WTC11 (cell line): Measurements from ENCODE around the gene GPATCH11. TPM values are rescaled to one million over a fixed set of nuclear protein-coding genes. Genes with fewer than 3 reads are reported as not detected.

Experiments
- ATAC-seq: fragments of 200-7000 bp; cut with Tn5 transposase; 2 replicates; pipeline ENCODE4 v1.10.0; 2021; ENCODE audit warnings: mild to moderate bottlenecking, moderate library complexity
- CTCF ChIA-PET: fragments of 300-600 bp; sonication (Branson Sonifier 250); formaldehyde crosslinking; loops from one replicate; lab custom pipeline; 2021; ENCODE audit warnings: antibody characterized with exemption; lab: Charles Lee
- POLR2A ChIA-PET: fragments of 350-600 bp; sonication (Branson Sonifier 250); formaldehyde crosslinking; loops from one replicate; lab custom pipeline; 2021; ENCODE audit warnings: antibody characterized with exemption; lab: Charles Lee
- DNase-seq: peaks from one replicate; pipeline ENCODE4 v3.0.0; 2021; ENCODE audit warnings: low spot score
- H3K27ac Mint-ChIP-seq: 2 replicates; pipeline ENCODE4 v1.8.0; 2021; ENCODE audit warnings: mixed read lengths
- H3K27me3 Mint-ChIP-seq: 2 replicates; pipeline ENCODE4 v1.8.0; 2021; ENCODE audit warnings: low read depth, mild to moderate bottlenecking, moderate library complexity, mixed read lengths
- H3K36me3 Mint-ChIP-seq: 2 replicates; pipeline ENCODE4 v1.8.0; 2021; ENCODE audit warnings: mixed read lengths
- H3K4me1 Mint-ChIP-seq: 2 replicates; pipeline ENCODE4 v1.8.0; 2022; ENCODE audit warnings: mixed read lengths
- H3K4me3 Mint-ChIP-seq: 2 replicates; pipeline ENCODE4 v1.8.0; 2021; ENCODE audit warnings: mild to moderate bottlenecking, moderate library complexity, mixed read lengths
- H3K9me3 Mint-ChIP-seq: 2 replicates; pipeline ENCODE4 v1.8.0; 2021; ENCODE audit warnings: mixed read lengths
- CREB1 ChIP-seq: sonication (generic); formaldehyde crosslinking; IDR thresholded peaks from 2 replicates; pipeline ENCODE4 v1.8.0; 2023; ENCODE audit warnings: mild to moderate bottlenecking, missing genetic modification reagents
- ELF4 ChIP-seq: sonication (generic); formaldehyde crosslinking; IDR thresholded peaks from 2 replicates; pipeline ENCODE4 v1.8.1; 2022; ENCODE audit warnings: low read depth, mild to moderate bottlenecking, moderate library complexity, missing genetic modification reagents
- ESRRA ChIP-seq: sonication (generic); formaldehyde crosslinking; IDR thresholded peaks from 2 replicates; pipeline ENCODE4 v1.8.1; 2022; ENCODE audit warnings: mild to moderate bottlenecking, missing genetic modification reagents, borderline replicate concordance
- GRHL2 ChIP-seq: fragments of 250-450 bp; sonication (Bioruptor Pico); IDR thresholded peaks from 2 replicates; pipeline ENCODE4 v1.8.0; 2022; ENCODE audit warnings: mild to moderate bottlenecking, moderate library complexity; ENCODE audit not compliant: insufficient replicate concordance, severe bottlenecking
- GTF2I ChIP-seq: fragments of 250-450 bp; sonication (Bioruptor Pico); conservative IDR thresholded peaks from 2 replicates; pipeline ENCODE4 v1.4.0; 2021; ENCODE audit warnings: mild to moderate bottlenecking
- JAZF1 ChIP-seq: fragments of 250-450 bp; sonication (Bioruptor Pico); IDR thresholded peaks from 2 replicates; pipeline ENCODE4 v1.9.0; 2021; ENCODE audit warnings: moderate library complexity, mild to moderate bottlenecking, inconsistent platforms
- MYBL2 ChIP-seq: sonication (generic); formaldehyde crosslinking; IDR thresholded peaks from 2 replicates; pipeline ENCODE4 v1.8.1; 2023; ENCODE audit warnings: mild to moderate bottlenecking, moderate library complexity, missing genetic modification reagents
- NR2C2 ChIP-seq: sonication (generic); formaldehyde crosslinking; IDR thresholded peaks from 2 replicates; pipeline ENCODE4 v1.8.0; 2022; ENCODE audit warnings: mild to moderate bottlenecking, missing genetic modification reagents
- PRRX2 ChIP-seq: fragments of 250-450 bp; sonication (Bioruptor Pico); IDR thresholded peaks from 2 replicates; pipeline ENCODE4 v1.8.0; 2021; ENCODE audit warnings: mild to moderate bottlenecking
- RELA ChIP-seq: sonication (generic); formaldehyde crosslinking; IDR thresholded peaks from 2 replicates; pipeline ENCODE4 v1.8.1; 2022; ENCODE audit warnings: missing genetic modification reagents, mild to moderate bottlenecking, borderline replicate concordance
- TEAD4 ChIP-seq: sonication (generic); formaldehyde crosslinking; IDR thresholded peaks from 2 replicates; pipeline ENCODE4 v1.8.0; 2022; ENCODE audit warnings: mild to moderate bottlenecking, missing genetic modification reagents
- ZNF121 ChIP-seq: sonication (generic); formaldehyde crosslinking; IDR thresholded peaks from 2 replicates; pipeline ENCODE4 v1.8.0; 2023; ENCODE audit warnings: missing genetic modification reagents
- ZNF423 ChIP-seq: fragments of 250-450 bp; sonication (Bioruptor Pico); IDR thresholded peaks from 2 replicates; pipeline ENCODE4 v2.1.2; 2022; ENCODE audit warnings: mild to moderate bottlenecking, moderate library complexity
- ZNF671 ChIP-seq: fragments of 250-450 bp; sonication (Bioruptor Pico); IDR thresholded peaks from 2 replicates; pipeline ENCODE4 v1.8.0; 2021; ENCODE audit warnings: mild to moderate bottlenecking
- total RNA-seq: library from RNA; stranded (reverse); gene quantifications from 3 replicates; pipeline ENCODE4 v1.2.3, GENCODE V29; 2021
- TF ChIP-seq, protein P1 (sequence below): sonication (generic); formaldehyde crosslinking; IDR thresholded peaks from 2 replicates; pipeline ENCODE4 v1.8.1; 2022; ENCODE audit warnings: low read depth, mild to moderate bottlenecking, moderate library complexity, missing genetic modification reagents, borderline replicate concordance
- TF ChIP-seq, protein P2 (sequence below): sonication (generic); formaldehyde crosslinking; IDR thresholded peaks from 2 replicates; pipeline ENCODE4 v1.8.1; 2023; ENCODE audit warnings: mild to moderate bottlenecking, missing genetic modification reagents, borderline replicate concordance
- TF ChIP-seq, protein P3 (sequence below): sonication (generic); formaldehyde crosslinking; IDR thresholded peaks from 2 replicates; pipeline ENCODE4 v1.8.1; 2022; ENCODE audit warnings: low read depth, missing genetic modification reagents, borderline replicate concordance
- TF ChIP-seq, protein P4 (sequence below): sonication (generic); formaldehyde crosslinking; IDR thresholded peaks from 2 replicates; pipeline ENCODE4 v1.8.0; 2023; ENCODE audit warnings: missing genetic modification reagents, mild to moderate bottlenecking, borderline replicate concordance
- TF ChIP-seq, protein P5 (sequence below): sonication (generic); formaldehyde crosslinking; conservative IDR thresholded peaks from 2 replicates; pipeline ENCODE4 v1.8.1; 2023; ENCODE audit warnings: mild to moderate bottlenecking, low read depth, missing genetic modification reagents, moderate library complexity
- TF ChIP-seq, protein P6 (sequence below): fragments of 200-600 bp; IDR thresholded peaks from 2 replicates; pipeline ENCODE4 v1.8.0; 2022; ENCODE audit warnings: antibody characterized with exemption
- TF ChIP-seq, protein P7 (sequence below): sonication (generic); formaldehyde crosslinking; conservative IDR thresholded peaks from 2 replicates; pipeline ENCODE4 v1.8.1; 2022; ENCODE audit warnings: mild to moderate bottlenecking, missing genetic modification reagents

The GPATCH11 gene
- total RNA-seq, 1 experiment from 2014 or later: 3.5 TPM

DNA sequence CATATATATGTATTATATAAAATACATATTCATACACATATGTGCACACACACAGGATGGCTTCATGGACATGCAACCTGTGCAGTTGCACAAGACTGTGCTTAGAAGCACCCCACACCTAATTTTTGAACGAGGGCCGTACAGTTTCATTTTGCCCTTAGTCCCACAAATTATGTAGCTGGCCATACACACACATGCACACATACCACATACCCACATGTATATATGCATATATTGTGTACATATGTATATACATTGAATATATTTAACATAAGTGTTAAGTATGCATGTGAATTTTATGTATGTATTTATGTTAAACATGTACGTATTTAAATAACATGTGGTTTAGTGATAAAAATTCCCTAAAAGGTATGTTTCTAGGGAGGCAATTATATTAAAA lies 18.3 kb downstream of the GPATCH11 start (continued):
- TF ChIP-seq GTF2I (CRISPR knock-in tag): no peak
- no peak for TF ChIP-seq NR2C2
- no peak for TF ChIP-seq ZNF423 (CRISPR knock-in tag)
- TF ChIP-seq MYBL2 (CRISPR knock-in tag): no peak

DNA sequence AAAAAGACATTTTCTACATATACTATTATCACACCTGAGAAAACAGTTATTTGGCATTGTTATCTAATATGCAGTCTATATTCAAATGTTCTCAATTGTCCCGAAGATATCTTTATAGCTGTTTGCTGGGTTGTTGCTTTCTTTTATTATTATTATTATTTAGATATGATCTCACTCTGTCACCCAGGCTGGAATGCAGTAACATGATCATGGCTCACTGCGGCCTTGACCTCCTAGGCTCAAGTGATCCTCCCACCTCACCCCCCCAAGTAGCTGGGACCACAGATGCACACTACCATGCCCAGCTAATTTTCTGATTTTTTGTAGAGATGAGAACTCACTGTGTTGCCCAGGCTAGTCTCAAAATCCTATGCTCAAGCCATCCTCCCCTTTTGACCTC lies 19.9 kb downstream of the GPATCH11 start:
- CTCF ChIA-PET: no interaction called here
- H3K27ac Mint-ChIP-seq: no peak overlapping the region

More for the DNA sequence above, 19.9 kb downstream of the GPATCH11 start:
- Mint-ChIP-seq H3K9me3 (no peaks in the 10 kb centered on the region), H3K36me3 (peaks cover 27% of the 10 kb centered on the region), H3K4me1 (peaks cover 18% of the 10 kb centered on the region), H3K4me3 (no peak overlapping the region), H3K27me3 (no peaks in the 10 kb centered on the region)
- ATAC-seq (no peak), DNase-seq (no peak)
- POLR2A ChIA-PET: no interaction called here
- TF ChIP-seq, protein P1, sequence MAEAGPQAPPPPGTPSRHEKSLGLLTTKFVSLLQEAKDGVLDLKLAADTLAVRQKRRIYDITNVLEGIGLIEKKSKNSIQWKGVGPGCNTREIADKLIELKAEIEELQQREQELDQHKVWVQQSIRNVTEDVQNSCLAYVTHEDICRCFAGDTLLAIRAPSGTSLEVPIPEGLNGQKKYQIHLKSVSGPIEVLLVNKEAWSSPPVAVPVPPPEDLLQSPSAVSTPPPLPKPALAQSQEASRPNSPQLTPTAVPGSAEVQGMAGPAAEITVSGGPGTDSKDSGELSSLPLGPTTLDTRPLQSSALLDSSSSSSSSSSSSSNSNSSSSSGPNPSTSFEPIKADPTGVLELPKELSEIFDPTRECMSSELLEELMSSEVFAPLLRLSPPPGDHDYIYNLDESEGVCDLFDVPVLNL (CRISPR knock-in tag): no peak
- TF ChIP-seq ELF4 (CRISPR knock-in tag) (no peak), ZNF671 (no peak), PRRX2 (CRISPR knock-in tag) (no peak), MYBL2 (CRISPR knock-in tag) (no peak), GRHL2 (CRISPR knock-in tag) (no peak), ZNF121 (CRISPR knock-in tag) (no peak), RELA (CRISPR knock-in tag) (no peak), JAZF1 (CRISPR knock-in tag) (no peak), TEAD4 (CRISPR knock-in tag) (no peak), CREB1 (CRISPR knock-in tag) (no peak), ESRRA (CRISPR knock-in tag) (no peak)
- TF ChIP-seq, protein P2, sequence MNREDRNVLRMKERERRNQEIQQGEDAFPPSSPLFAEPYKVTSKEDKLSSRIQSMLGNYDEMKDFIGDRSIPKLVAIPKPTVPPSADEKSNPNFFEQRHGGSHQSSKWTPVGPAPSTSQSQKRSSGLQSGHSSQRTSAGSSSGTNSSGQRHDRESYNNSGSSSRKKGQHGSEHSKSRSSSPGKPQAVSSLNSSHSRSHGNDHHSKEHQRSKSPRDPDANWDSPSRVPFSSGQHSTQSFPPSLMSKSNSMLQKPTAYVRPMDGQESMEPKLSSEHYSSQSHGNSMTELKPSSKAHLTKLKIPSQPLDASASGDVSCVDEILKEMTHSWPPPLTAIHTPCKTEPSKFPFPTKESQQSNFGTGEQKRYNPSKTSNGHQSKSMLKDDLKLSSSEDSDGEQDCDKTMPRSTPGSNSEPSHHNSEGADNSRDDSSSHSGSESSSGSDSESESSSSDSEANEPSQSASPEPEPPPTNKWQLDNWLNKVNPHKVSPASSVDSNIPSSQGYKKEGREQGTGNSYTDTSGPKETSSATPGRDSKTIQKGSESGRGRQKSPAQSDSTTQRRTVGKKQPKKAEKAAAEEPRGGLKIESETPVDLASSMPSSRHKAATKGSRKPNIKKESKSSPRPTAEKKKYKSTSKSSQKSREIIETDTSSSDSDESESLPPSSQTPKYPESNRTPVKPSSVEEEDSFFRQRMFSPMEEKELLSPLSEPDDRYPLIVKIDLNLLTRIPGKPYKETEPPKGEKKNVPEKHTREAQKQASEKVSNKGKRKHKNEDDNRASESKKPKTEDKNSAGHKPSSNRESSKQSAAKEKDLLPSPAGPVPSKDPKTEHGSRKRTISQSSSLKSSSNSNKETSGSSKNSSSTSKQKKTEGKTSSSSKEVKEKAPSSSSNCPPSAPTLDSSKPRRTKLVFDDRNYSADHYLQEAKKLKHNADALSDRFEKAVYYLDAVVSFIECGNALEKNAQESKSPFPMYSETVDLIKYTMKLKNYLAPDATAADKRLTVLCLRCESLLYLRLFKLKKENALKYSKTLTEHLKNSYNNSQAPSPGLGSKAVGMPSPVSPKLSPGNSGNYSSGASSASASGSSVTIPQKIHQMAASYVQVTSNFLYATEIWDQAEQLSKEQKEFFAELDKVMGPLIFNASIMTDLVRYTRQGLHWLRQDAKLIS (CRISPR knock-in tag): no peak
- TF ChIP-seq, protein P3, sequence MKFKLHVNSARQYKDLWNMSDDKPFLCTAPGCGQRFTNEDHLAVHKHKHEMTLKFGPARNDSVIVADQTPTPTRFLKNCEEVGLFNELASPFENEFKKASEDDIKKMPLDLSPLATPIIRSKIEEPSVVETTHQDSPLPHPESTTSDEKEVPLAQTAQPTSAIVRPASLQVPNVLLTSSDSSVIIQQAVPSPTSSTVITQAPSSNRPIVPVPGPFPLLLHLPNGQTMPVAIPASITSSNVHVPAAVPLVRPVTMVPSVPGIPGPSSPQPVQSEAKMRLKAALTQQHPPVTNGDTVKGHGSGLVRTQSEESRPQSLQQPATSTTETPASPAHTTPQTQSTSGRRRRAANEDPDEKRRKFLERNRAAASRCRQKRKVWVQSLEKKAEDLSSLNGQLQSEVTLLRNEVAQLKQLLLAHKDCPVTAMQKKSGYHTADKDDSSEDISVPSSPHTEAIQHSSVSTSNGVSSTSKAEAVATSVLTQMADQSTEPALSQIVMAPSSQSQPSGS (CRISPR knock-in tag): no peak
- TF ChIP-seq, protein P4, sequence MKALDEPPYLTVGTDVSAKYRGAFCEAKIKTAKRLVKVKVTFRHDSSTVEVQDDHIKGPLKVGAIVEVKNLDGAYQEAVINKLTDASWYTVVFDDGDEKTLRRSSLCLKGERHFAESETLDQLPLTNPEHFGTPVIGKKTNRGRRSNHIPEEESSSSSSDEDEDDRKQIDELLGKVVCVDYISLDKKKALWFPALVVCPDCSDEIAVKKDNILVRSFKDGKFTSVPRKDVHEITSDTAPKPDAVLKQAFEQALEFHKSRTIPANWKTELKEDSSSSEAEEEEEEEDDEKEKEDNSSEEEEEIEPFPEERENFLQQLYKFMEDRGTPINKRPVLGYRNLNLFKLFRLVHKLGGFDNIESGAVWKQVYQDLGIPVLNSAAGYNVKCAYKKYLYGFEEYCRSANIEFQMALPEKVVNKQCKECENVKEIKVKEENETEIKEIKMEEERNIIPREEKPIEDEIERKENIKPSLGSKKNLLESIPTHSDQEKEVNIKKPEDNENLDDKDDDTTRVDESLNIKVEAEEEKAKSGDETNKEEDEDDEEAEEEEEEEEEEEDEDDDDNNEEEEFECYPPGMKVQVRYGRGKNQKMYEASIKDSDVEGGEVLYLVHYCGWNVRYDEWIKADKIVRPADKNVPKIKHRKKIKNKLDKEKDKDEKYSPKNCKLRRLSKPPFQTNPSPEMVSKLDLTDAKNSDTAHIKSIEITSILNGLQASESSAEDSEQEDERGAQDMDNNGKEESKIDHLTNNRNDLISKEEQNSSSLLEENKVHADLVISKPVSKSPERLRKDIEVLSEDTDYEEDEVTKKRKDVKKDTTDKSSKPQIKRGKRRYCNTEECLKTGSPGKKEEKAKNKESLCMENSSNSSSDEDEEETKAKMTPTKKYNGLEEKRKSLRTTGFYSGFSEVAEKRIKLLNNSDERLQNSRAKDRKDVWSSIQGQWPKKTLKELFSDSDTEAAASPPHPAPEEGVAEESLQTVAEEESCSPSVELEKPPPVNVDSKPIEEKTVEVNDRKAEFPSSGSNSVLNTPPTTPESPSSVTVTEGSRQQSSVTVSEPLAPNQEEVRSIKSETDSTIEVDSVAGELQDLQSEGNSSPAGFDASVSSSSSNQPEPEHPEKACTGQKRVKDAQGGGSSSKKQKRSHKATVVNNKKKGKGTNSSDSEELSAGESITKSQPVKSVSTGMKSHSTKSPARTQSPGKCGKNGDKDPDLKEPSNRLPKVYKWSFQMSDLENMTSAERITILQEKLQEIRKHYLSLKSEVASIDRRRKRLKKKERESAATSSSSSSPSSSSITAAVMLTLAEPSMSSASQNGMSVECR (CRISPR knock-in tag): no peak
- TF ChIP-seq, protein P5, sequence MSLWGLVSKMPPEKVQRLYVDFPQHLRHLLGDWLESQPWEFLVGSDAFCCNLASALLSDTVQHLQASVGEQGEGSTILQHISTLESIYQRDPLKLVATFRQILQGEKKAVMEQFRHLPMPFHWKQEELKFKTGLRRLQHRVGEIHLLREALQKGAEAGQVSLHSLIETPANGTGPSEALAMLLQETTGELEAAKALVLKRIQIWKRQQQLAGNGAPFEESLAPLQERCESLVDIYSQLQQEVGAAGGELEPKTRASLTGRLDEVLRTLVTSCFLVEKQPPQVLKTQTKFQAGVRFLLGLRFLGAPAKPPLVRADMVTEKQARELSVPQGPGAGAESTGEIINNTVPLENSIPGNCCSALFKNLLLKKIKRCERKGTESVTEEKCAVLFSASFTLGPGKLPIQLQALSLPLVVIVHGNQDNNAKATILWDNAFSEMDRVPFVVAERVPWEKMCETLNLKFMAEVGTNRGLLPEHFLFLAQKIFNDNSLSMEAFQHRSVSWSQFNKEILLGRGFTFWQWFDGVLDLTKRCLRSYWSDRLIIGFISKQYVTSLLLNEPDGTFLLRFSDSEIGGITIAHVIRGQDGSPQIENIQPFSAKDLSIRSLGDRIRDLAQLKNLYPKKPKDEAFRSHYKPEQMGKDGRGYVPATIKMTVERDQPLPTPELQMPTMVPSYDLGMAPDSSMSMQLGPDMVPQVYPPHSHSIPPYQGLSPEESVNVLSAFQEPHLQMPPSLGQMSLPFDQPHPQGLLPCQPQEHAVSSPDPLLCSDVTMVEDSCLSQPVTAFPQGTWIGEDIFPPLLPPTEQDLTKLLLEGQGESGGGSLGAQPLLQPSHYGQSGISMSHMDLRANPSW (CRISPR knock-in tag): no peak
- TF ChIP-seq, protein P6, sequence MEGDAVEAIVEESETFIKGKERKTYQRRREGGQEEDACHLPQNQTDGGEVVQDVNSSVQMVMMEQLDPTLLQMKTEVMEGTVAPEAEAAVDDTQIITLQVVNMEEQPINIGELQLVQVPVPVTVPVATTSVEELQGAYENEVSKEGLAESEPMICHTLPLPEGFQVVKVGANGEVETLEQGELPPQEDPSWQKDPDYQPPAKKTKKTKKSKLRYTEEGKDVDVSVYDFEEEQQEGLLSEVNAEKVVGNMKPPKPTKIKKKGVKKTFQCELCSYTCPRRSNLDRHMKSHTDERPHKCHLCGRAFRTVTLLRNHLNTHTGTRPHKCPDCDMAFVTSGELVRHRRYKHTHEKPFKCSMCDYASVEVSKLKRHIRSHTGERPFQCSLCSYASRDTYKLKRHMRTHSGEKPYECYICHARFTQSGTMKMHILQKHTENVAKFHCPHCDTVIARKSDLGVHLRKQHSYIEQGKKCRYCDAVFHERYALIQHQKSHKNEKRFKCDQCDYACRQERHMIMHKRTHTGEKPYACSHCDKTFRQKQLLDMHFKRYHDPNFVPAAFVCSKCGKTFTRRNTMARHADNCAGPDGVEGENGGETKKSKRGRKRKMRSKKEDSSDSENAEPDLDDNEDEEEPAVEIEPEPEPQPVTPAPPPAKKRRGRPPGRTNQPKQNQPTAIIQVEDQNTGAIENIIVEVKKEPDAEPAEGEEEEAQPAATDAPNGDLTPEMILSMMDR: no peak
- TF ChIP-seq, protein P7, sequence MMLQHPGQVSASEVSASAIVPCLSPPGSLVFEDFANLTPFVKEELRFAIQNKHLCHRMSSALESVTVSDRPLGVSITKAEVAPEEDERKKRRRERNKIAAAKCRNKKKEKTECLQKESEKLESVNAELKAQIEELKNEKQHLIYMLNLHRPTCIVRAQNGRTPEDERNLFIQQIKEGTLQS (CRISPR knock-in tag): no peak
